ENCODE measurements around the gene BBIP1. TPM values are rescaled to one million over a fixed set of nuclear protein-coding genes. Genes with fewer than 3 reads are reported as not detected.
"Not testable (repeated sequence)": the region's sequence is repeated elsewhere in the genome, so short reads cannot be mapped to it uniquely, and the experiment has no call there.

The BBIP1 gene
- total RNA-seq, 1 experiment from 2014 or later, result 12.7 TPM

GRCh38 chr10:110923856-110924493 is 5.0 kb upstream of the BBIP1 start:
- DNase-seq (ENCODE audit: low spot score), result peak; percentile 59

DNA sequence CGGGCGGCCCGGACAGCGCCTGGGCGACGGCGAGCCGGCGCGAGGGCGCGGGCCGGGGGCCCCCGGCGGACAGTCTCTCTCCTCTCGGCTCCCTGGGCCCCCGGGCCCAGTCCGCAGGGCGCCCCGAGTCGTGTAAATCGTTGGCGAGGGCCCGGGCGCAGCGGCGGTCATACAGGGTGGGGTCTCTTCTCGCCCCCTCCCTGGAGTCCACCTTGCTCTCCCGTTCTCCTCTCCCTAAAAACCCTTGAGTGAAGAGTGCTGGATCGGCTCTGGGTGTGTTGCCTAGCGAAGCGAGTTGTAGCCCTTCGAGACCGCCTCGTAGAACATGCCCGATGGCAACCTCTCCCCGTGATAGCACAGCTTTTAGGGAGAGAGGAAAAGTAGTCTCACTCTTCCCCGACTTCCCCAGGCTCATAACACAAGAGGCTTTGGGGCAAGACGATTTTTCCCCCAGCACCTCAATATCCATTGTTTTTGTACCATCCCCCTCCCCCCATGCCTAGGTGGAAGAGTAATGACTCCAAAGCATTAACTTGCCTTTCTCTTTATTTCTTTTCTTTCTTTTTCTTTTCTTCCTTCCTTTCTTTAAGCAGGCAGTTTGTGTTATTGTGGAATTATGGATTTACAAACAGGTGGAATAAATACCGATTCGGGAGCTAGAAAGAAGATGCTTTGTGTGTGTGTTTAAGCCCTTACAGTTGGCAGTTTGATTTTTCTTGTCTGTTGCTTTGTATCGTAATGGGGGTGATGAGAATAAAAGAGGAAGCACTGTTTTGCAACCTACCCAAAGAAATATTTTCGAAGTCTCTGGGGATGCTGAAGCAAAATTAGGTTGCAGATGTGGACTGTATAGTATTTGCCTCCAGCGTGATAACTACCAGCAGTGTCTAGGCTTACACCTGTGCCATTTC is 1.2 kb upstream of the BBIP1 start:
- DNase-seq (ENCODE audit: low spot score), result peak; percentile 82

- DNase-seq (ENCODE audit: low spot score), result peak; percentile 63
Measured at GRCh38 chr10:110919349-110919931, 460 bp upstream of the BBIP1 start, which contains the start of gene SHOC2. SHOC2 (plus strand) TSS chr10:110919604; CDS start chr10:110964359, 44,755 bp downstream.

GRCh38 chr10:110918269-110918642 is 724 bp downstream of the BBIP1 start:
- peak; percentile 95 for DNase-seq (ENCODE audit: low spot score)

GRCh38 chr10:110916554-110917346 is 2.2 kb downstream of the BBIP1 start:
- no peak for DNase-seq (ENCODE audit: low spot score)

- DNase-seq (ENCODE audit: low spot score), result not testable (repeated sequence)
Measured at GRCh38 chr10:110915600-110915999, 3.4 kb downstream of the BBIP1 start.

DNA sequence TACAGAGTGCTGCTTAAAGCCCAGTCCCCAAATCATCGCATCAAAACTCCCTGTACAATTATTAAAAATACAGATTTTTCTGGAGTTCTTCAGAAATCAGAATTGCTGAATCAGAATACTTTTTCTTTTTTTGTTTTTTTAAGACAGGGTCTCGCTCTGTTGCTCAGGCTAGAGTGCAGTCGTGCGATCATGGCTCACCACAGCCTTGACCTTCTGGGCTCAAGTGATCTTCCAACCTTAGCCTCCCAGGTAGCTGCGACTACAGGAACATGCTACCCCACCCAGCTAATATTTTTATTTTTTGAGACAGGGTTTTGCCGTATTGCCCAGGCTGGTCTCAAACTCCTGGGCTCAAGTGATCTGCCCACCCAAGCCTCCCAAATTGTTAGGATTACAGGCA is 3.9 kb downstream of the BBIP1 start:
- no peak for DNase-seq (ENCODE audit: low spot score)

- DNase-seq (ENCODE audit: low spot score), result no peak
Measured at GRCh38 chr10:110914431-110914830, 4.5 kb downstream of the BBIP1 start.

DNA sequence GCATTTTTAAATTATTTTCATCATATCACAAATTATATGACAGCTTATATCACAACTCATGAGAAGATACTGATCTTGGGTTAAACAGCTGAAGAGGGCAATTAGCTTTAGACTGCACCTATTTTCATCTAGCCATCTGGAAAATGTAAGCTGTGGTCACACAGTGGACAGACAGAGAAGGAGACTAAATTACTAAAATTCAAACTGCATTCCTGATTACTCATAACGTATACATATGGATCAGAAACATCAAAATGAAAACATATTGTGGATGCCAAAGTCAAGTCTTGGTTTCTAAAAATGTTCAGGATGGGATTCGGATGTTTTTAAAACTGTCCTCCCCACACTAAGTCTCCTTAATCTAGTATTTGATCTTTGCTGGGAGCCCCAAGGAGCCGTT is 6.6 kb downstream of the BBIP1 start:
- DNase-seq (ENCODE audit: low spot score), result no peak

- no peak for DNase-seq (ENCODE audit: low spot score)
Measured at GRCh38 chr10:110910138-110910537, 8.8 kb downstream of the BBIP1 start.

- no peak for DNase-seq (ENCODE audit: low spot score)
Measured at GRCh38 chr10:110903280-110904278, 15.4 kb downstream of the BBIP1 start.

DNA sequence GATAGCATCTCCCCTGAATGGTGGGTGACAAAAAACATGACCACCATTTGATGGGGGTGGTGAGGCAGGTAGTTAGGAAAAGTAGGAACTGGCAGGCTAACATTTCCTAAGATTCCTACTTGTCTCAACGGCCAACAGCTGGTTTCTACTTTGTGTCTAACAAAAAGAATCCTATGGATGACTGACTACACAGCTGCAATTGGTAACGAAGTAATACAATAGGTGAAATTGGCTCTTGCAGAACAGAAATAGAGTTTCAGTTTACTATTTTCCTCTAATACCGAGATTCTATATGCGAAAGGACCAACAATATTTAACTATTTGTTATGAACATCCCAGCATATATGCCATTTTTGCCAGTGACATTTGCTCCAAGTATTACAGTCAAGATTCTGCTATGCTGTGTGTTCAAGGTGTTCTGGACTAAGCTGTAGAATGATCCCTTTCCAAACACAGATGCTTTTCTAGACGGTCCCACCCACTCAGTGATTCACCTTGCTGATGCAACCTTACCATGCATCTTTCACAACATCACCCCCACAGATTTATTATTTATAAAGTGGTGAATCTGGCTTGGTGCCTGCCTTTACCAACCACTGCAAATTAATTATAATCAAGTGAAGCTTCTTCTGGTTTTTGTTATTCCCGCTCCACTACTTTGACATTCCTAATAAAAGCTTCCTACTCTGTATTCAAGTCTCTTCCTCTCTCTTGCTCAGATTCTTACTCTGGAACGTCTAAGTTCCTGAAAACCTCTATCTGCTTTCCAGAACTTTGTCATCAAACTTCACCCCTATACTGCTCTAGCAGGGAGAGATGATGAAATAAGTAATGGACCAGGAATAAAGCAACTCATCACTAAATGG is 16.8 kb downstream of the BBIP1 start:
- DNase-seq (ENCODE audit: low spot score), result no peak

GRCh38 chr10:110900983-110901382 is 18.0 kb downstream of the BBIP1 start:
- DNase-seq (ENCODE audit: low spot score), result no peak

DNA sequence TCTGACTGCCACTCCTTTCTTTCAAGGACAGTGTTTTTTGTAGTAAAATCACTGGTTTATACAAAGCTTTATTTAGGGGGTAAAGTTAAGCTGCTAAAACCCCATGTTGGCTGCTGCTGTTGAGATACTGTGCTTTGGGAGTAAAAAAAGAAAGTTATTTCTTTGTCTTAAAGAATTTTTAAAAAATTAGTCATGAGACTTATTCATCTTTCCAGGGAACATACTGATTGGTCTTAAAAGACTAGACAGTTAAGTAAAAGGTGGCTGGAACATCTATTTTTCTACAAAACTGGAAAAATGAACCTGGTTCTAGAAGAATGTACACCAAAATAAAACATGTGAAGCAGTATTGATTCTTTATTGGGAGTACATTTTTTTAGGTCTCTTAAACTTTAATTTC is 20.6 kb downstream of the BBIP1 start:
- no peak for DNase-seq (ENCODE audit: low spot score)

GRCh38 chr10:110897184-110897583 is 21.8 kb downstream of the BBIP1 start:
- no peak for DNase-seq (ENCODE audit: low spot score)

GRCh38 chr10:110893559-110894179 is 25.3 kb downstream of the BBIP1 start:
- peak; percentile 72 for DNase-seq (ENCODE audit: low spot score)

DNA sequence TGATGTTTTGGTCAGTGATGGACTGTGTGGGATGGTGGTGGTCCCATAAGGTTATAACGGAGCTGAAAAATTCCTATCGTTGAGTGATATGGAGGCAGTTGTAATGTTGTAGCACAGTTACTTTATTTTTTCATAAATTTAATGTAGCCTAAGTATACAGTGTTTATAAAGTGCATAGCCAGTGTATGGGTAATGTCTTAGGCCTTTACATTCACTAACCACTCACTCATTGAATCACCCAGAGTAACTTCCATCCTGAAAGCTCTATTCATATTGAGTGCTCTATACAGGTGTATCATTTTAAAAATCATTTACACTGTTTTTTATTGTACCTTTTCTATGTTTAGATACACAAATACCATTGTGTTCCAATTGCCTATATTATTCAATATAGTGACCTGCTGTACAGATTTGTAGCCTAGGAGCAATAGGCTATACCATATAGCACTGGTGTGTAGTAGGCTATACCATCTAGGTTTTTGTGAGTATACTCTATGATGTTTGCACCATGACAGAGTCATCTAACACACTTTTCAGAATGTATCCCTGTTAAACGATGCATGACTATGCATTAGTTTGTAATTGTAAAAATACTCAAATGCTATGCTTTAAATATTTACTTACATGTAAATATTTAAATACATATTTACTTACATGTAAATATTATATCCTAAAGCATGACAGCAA is 26.2 kb downstream of the BBIP1 start:
- DNase-seq (ENCODE audit: low spot score), result no peak

GRCh38 chr10:110887560-110887959 is 31.4 kb downstream of the BBIP1 start:
- no peak for DNase-seq (ENCODE audit: low spot score)
